Liver (tissue), 3 donors: ENCODE data around the gene FILIP1L.

Experiments used
- HNF4A ChIP-seq, 2 donors: conservative IDR thresholded peaks; 2 replicates each; pipeline ENCODE4 v1.6.1; 2016; ENCODE audit warnings: antibody characterized with exemption in 2 of 2, mild to moderate bottlenecking in 2 of 2
- RAD21 ChIP-seq, 2 donors: IDR thresholded peaks; 2 replicates each; pipeline ENCODE4 v1.6.1; 2016; ENCODE audit warnings: antibody characterized with exemption in 2 of 2, mild to moderate bottlenecking in 2 of 2
- REST ChIP-seq: IDR thresholded peaks from 2 replicates; pipeline ENCODE4 v1.6.1; 2016; ENCODE audit warnings: antibody characterized with exemption, mild to moderate bottlenecking
- TAF1 ChIP-seq: conservative IDR thresholded peaks from 2 replicates; pipeline ENCODE4 v1.6.1; 2016; ENCODE audit warnings: antibody characterized with exemption, mild to moderate bottlenecking
- YY1 ChIP-seq: IDR thresholded peaks from 2 replicates; pipeline ENCODE4 v1.6.1; 2016; ENCODE audit warnings: antibody characterized with exemption, mild to moderate bottlenecking
- TF ChIP-seq, protein P1 (sequence below): fragments of 150-350 bp; IDR thresholded peaks from 2 replicates; pipeline ENCODE4 v1.5.1; 2017; ENCODE audit warnings: improper control_type of control experiment, low read depth, low read length; ENCODE audit not compliant: missing input control
- donor health status: healthy.
- donor health status: healthy.

- TF ChIP-seq, protein P1, sequence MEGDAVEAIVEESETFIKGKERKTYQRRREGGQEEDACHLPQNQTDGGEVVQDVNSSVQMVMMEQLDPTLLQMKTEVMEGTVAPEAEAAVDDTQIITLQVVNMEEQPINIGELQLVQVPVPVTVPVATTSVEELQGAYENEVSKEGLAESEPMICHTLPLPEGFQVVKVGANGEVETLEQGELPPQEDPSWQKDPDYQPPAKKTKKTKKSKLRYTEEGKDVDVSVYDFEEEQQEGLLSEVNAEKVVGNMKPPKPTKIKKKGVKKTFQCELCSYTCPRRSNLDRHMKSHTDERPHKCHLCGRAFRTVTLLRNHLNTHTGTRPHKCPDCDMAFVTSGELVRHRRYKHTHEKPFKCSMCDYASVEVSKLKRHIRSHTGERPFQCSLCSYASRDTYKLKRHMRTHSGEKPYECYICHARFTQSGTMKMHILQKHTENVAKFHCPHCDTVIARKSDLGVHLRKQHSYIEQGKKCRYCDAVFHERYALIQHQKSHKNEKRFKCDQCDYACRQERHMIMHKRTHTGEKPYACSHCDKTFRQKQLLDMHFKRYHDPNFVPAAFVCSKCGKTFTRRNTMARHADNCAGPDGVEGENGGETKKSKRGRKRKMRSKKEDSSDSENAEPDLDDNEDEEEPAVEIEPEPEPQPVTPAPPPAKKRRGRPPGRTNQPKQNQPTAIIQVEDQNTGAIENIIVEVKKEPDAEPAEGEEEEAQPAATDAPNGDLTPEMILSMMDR, result no peak
- TF ChIP-seq REST, result no peak
- TF ChIP-seq TAF1, result no peak
- TF ChIP-seq HNF4A (conservative IDR thresholded peaks at IDR 0.05), result no peak
- no peak for TF ChIP-seq RAD21 (IDR thresholded peaks at IDR 0.05)
- no peak for TF ChIP-seq YY1
These were observed 30.1 kb upstream of the FILIP1L start for GRCh38 chr3:100144255-100144866.
